GM12801 (cell line): ENCODE results near the gene PHF19.

Source experiments
- TF ChIP-seq, protein P1 (sequence below): IDR thresholded peaks from one replicate; pipeline ENCODE4 v1.5.1; 2011; ENCODE audit warnings: control low read depth; ENCODE audit not compliant: insufficient read length; ENCODE audit errors: extremely low read depth

PHF19 gene

DNA sequence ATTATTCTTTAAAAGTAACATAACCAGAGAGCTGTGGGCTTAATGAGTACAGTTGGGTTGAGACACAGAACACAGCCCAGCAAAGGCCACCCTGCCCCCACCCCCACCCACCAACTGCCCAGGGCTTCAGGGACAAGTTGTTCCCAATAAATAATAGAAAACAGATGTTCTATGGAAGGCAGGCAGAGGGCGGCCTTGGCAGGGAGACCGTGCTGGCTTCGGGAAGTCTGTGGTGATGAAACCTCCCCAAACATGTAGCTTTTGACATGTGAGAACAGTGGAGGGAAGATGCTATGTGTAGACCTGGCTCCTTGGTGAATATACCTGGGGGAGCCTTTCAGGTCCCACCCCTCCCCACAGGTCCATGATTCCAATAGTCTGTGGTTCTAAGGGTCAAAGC lies 39.6 kb upstream of the PHF19 start:
- TF ChIP-seq, protein P1, sequence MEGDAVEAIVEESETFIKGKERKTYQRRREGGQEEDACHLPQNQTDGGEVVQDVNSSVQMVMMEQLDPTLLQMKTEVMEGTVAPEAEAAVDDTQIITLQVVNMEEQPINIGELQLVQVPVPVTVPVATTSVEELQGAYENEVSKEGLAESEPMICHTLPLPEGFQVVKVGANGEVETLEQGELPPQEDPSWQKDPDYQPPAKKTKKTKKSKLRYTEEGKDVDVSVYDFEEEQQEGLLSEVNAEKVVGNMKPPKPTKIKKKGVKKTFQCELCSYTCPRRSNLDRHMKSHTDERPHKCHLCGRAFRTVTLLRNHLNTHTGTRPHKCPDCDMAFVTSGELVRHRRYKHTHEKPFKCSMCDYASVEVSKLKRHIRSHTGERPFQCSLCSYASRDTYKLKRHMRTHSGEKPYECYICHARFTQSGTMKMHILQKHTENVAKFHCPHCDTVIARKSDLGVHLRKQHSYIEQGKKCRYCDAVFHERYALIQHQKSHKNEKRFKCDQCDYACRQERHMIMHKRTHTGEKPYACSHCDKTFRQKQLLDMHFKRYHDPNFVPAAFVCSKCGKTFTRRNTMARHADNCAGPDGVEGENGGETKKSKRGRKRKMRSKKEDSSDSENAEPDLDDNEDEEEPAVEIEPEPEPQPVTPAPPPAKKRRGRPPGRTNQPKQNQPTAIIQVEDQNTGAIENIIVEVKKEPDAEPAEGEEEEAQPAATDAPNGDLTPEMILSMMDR: no peak

DNA sequence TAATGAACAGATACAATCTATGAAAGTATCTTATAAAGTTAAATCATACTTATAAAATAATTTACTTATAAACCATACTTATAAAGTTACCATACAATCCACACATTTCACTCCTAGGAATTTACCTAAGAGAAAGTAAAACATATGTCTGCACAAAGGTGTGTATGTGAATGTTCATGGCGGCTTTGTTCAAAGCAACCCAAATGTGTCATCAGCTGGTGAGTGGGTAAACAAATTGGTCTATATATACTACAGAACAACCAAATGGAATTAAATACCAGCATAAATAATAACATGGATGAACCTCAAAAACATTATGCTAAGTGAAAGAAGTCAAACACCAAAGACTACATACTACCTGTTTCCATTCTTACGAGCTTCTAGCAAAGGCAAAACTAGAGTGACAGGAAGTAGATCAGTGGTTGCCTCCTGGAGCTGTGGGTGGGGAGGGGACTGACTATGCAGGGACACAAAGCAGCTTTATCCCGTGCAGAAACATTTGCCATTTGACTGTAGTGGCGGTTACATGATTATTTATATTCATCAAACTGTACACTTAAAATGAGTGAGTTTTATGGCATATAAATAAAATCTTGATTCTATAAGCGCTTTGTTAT lies 39.0 kb upstream of the PHF19 start:
- TF ChIP-seq, protein P1: no peak

DNA sequence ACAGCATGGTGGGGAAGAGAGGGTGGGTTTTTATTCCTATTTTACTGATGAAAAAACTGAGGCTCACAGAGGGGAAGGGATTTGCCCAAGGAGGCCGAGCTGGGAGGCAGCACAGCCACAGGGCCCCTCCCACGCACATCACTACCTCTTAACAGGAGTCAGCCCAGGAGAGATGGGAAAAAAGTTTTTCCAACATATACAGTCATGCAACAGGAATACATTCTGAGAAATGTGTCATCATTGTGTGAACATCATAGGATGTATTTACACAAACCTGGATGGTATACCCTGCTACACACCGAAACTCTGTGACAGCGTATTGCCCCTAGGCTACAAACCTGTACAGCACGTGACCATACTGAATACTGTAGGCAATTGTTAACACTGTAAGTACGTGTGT lies 38.0 kb upstream of the PHF19 start:
- TF ChIP-seq, protein P1: no peak

DNA sequence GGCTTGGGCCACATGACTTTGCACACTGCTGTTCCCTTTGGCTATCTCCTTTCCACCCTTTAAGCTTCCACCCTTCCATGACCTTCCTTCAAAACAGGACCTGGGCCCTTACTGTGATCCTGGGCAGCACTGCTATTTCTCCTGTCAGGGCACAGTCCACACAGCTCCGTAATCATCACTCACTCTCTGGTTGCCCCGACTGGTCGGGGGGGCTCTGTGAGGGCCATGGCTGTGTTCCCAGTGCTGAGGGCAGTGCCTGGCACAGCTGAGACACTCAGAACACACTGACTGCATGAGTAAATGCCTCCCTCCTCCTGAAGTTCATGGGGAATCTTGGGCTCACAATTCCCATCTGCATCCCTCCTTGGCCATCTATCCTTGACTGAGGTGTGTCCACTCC lies 37.4 kb upstream of the PHF19 start:
- TF ChIP-seq, protein P1: no peak

DNA sequence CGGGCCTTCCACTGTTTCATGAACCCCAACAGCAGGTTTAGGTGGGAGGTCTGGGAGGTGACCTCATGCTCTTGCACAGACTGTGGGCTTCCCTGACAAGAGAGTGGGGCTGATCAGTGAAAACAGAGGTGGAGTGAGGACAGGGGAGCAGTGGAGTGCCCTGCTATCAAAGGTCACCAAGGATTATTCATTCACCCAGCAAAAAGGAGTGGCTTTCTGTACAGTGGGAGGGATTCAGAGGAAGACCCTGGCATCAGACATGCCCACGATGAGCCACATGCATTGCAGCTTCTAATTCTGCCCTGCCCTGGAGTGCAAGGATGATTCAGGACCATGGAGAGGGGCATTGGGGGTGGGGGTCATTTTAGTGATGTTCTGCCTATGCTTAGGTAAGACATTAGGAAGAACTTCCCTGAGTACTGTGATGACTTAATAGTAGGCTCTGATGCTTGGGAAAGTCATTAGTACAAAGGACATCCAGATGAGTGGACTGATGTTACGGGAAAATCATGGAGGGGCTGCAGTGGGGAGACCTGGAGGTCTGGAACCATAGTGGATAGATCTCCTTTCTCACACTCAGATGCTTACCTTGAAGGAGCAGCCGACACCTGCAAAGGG lies 36.8 kb upstream of the PHF19 start:
- TF ChIP-seq, protein P1: no peak

DNA sequence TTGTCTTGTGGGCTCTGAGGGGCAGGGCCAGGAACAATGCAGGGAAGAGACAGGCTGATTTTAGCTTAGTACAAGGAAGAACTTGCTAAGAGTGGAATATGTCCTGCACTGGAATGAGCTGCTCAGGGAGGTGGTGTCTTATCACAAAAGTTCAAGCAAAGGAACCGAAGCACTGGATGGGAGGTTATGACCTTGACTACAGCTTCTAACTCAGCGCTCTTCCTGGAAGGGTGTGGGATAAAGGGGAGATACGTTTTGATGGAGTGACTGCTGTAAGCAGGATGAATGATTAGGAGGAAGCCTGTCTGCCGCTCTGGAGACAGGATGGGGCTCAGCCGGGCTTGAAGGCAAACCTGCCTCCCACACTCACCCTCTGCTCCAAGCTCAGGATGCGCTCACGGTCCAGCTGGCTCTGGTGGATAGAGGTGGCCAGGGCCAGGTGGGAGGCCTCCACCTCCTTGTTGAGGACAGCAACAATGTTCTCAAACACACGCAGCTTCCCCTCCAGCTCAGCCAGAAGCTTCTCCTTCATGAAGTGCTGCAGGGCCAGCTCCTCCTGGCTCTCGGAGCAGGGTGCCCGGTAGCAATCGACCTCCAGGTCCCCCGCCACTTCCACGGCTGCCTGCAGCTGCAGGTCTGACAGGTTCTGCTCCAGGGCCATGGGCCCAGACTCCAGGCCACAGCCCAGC lies 36.1 kb upstream of the PHF19 start:
- TF ChIP-seq, protein P1: no peak

DNA sequence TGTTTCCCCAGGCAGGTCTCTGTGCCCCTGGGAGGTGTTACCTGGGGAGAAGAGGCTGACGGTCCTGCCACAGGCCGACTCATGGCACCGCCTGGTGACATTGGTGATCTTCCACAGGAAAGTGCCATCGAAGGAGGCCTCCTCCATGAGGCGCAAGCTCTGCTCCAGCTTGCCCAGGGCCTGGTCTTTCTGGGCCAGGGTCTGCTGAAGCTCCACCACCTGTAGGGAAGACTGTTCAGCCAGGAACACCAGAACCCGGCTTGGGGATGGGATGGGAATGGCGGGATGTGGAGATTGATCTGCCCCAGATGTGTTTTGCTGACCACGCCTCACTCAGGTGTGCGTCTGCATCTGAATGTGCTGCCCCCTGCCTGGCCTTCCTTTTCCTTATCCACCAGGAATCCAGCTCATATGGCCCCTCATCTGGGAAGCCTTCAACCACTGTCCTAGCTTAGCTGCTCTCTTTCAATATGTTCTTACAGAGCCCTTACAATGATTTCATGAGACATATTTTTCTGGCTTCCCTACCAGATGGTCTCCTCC lies 34.4 kb upstream of the PHF19 start:
- TF ChIP-seq, protein P1: no peak
